HG02973 (cell line): ENCODE results near the gene USP8.
"Not testable (repeated sequence)": the region's sequence is repeated elsewhere in the genome, so short reads cannot be mapped to it uniquely, and the experiment has no call there.

Experiments used
- ATAC-seq: cut with Tn5 transposase; IDR thresholded peaks from one replicate; pipeline ENCODE4 v1.9.1; 2021; ENCODE audit warnings: moderate library complexity; ENCODE audit not compliant: unreplicated experiment

The USP8 gene

GRCh38 chr15:50438251-50438650, 14.0 kb downstream of the USP8 start:
- ATAC-seq, result no peak

GRCh38 chr15:50440932-50441331, 16.7 kb downstream of the USP8 start:
- ATAC-seq, result no peak

- no peak for ATAC-seq
These were observed 28.7 kb downstream of the USP8 start for GRCh38 chr15:50452927-50453326.

GRCh38 chr15:50458348-50459112, 34.3 kb downstream of the USP8 start:
- ATAC-seq, result no peak

- ATAC-seq, result no peak
These were observed 39.5 kb downstream of the USP8 start for GRCh38 chr15:50463423-50464358.

GRCh38 chr15:50471072-50471471, 46.9 kb downstream of the USP8 start:
- no peak for ATAC-seq

- ATAC-seq, result no peak
These were observed 51.9 kb downstream of the USP8 start for GRCh38 chr15:50476143-50476542.

- no peak for ATAC-seq
These were observed 60.6 kb downstream of the USP8 start for GRCh38 chr15:50484781-50485180.

- ATAC-seq, result no peak
These were observed 61.2 kb downstream of the USP8 start for GRCh38 chr15:50485389-50485788.

- ATAC-seq, result peak; percentile 50
These were observed 63.1 kb downstream of the USP8 start for GRCh38 chr15:50487287-50487686.

GRCh38 chr15:50493625-50494024, 69.4 kb downstream of the USP8 start:
- no peak for ATAC-seq

- not testable (repeated sequence) for ATAC-seq
These were observed 70.3 kb downstream of the USP8 start for GRCh38 chr15:50494547-50494946.

- no peak for ATAC-seq
These were observed 72.5 kb downstream of the USP8 start for GRCh38 chr15:50496692-50497091.

- no peak for ATAC-seq
These were observed 76.1 kb downstream of the USP8 start for GRCh38 chr15:50500352-50500751.

GRCh38 chr15:50501815-50502214, 77.6 kb downstream of the USP8 start:
- ATAC-seq, result no peak

GRCh38 chr15:50503144-50503543, 78.9 kb downstream of the USP8 start:
- ATAC-seq, result no peak

GRCh38 chr15:50505656-50506055, 81.5 kb downstream of the USP8 start:
- not testable (repeated sequence) for ATAC-seq

GRCh38 chr15:50506121-50506520, 81.9 kb downstream of the USP8 start:
- no peak for ATAC-seq

- no peak for ATAC-seq
These were observed 88.8 kb downstream of the USP8 start for GRCh38 chr15:50513001-50513400.

- ATAC-seq, result no peak
These were observed 95.7 kb downstream of the USP8 start for GRCh38 chr15:50519740-50520425.

GRCh38 chr15:50523851-50524251, 99.6 kb downstream of the USP8 start:
- ATAC-seq, result no peak
